Measurements from ENCODE around the gene RBM39. TPM values are rescaled to one million over a fixed set of nuclear protein-coding genes. Genes with fewer than 3 reads are reported as not detected.

RBM39 gene
- total and polyA plus RNA-seq, 9 of the 15 experiments (the other 6 are each of a cell fraction or from before 2014, with no cell fraction given) = 143 to 319 (median 228) TPM

DNA sequence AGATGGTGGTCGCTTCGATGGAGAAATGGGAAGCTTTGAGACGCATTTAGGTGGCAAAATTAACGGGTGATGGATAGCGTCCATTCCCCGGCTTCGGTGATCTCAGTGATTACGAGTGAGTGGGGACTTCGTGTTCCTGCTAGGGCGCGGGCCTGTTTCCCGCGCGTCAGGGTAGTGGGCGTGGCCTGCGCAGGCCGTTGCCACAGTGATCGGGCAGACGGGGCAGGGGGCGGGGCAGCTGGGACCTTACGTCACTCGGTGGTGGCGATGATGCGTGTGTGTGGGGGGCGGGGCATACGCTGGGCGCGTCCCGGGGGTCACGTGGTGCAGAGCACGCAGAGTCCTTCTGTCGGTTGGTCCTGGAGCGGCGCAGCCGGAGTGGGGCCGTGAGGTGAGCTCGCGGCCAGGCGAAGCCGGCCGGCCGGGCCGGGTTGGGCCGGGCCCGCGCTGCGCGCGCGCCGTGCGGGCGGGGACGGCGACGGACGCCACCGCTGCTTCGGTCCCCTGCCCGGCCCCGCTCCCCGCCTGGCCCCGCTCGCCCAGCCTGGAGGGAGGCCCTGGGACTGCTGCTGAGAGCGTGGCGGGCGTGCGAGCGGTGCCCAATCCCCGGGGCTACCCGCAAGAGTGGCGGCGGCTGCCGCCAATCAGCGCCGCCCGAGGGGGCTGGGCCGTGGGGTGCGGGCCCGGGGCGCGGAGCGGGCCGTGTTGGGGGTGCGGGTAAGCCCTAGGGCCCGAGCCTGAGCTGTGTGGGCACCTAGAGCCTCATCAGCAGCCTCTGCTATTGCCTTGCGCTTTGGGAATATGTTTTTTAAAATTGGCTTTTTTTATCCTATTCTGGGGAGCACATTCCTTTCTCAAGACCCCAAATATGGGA lies 29.9 kb upstream of the RBM39 start, which contains the start of gene PHF20 (continued):
- TF ChIP-seq, protein P1, sequence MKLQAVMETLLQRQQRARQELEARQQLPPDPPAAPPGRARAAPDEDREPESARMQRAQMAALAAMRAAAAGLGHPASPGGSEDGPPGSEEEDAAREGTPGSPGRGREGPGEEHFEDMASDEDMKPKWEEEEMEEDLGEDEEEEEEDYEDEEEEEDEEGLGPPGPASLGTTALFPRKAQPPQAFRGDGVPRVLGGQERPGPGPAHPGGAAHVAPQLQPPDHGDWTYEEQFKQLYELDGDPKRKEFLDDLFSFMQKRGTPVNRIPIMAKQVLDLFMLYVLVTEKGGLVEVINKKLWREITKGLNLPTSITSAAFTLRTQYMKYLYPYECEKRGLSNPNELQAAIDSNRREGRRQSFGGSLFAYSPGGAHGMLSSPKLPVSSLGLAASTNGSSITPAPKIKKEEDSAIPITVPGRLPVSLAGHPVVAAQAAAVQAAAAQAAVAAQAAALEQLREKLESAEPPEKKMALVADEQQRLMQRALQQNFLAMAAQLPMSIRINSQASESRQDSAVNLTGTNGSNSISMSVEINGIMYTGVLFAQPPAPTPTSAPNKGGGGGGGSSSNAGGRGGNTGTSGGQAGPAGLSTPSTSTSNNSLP (IDR thresholded peaks at IDR 0.05; ENCODE audit: borderline replicate concordance, low read depth, low read length) = no peak
- no peak for TF ChIP-seq HNRNPL (IDR thresholded peaks at IDR 0.05; ENCODE audit: low read depth, low read length)
- no peak for TF ChIP-seq CREBBP (IDR thresholded peaks at IDR 0.05; ENCODE audit: low read depth, low read length)
- no peak for TF ChIP-seq RREB1 (CRISPR knock-in tag; IDR thresholded peaks at IDR 0.05)
- TF ChIP-seq CREM (IDR thresholded peaks at IDR 0.05; ENCODE audit: low read depth) = peak; percentile 95
- TF ChIP-seq PCBP2 (IDR thresholded peaks at IDR 0.05; ENCODE audit: low read depth, low read length, poor library complexity, severe bottlenecking) = no peak
- TF ChIP-seq ZFP91 (CRISPR knock-in tag; IDR thresholded peaks at IDR 0.05) = no peak
- TF ChIP-seq BDP1 (IDR thresholded peaks at IDR 0.05; ENCODE audit: insufficient read depth, insufficient read length) = no peak
- TF ChIP-seq, protein P2, sequence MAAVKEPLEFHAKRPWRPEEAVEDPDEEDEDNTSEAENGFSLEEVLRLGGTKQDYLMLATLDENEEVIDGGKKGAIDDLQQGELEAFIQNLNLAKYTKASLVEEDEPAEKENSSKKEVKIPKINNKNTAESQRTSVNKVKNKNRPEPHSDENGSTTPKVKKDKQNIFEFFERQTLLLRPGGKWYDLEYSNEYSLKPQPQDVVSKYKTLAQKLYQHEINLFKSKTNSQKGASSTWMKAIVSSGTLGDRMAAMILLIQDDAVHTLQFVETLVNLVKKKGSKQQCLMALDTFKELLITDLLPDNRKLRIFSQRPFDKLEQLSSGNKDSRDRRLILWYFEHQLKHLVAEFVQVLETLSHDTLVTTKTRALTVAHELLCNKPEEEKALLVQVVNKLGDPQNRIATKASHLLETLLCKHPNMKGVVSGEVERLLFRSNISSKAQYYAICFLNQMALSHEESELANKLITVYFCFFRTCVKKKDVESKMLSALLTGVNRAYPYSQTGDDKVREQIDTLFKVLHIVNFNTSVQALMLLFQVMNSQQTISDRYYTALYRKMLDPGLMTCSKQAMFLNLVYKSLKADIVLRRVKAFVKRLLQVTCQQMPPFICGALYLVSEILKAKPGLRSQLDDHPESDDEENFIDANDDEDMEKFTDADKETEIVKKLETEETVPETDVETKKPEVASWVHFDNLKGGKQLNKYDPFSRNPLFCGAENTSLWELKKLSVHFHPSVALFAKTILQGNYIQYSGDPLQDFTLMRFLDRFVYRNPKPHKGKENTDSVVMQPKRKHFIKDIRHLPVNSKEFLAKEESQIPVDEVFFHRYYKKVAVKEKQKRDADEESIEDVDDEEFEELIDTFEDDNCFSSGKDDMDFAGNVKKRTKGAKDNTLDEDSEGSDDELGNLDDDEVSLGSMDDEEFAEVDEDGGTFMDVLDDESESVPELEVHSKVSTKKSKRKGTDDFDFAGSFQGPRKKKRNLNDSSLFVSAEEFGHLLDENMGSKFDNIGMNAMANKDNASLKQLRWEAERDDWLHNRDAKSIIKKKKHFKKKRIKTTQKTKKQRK (IDR thresholded peaks at IDR 0.05; ENCODE audit: borderline replicate concordance, low read depth, low read length) = no peak
- TF ChIP-seq PURB (CRISPR knock-in tag; IDR thresholded peaks at IDR 0.05; ENCODE audit: low read depth) = no peak
- no peak for TF ChIP-seq ZNF316 (IDR thresholded peaks at IDR 0.05)
- TF ChIP-seq ZNF766 (CRISPR knock-in tag; conservative IDR thresholded peaks at IDR 0.05) = no peak
- TF ChIP-seq RBM39 (optimal IDR thresholded peaks at IDR 0.05; ENCODE audit: low read depth, low read length) = no peak
